Panc1 (cell line): ENCODE measurements around the gene SEC16A. TPM values are rescaled to one million over a fixed set of nuclear protein-coding genes. Genes with fewer than 3 reads are reported as not detected.

ENCODE experiments used
- ATAC-seq: fragments of 200-7000 bp; cut with Tn5 transposase; 2 replicates; pipeline ENCODE4 v1.9.1; 2020; ENCODE audit warnings: mild to moderate bottlenecking, moderate library complexity
- BruUV-seq: library from RNA; stranded (reverse); fragments of 400-500 nt; replicated peaks from 2 replicates; lab custom pipeline; 2021; lab: Mats Ljungman, UMichigan
- CTCF ChIA-PET: fragments of 300-600 bp; sonication (Branson Sonifier 250); formaldehyde crosslinking; loops from one replicate; lab custom pipeline; 2022; ENCODE audit warnings: antibody characterized with exemption; lab: Charles Lee
- POLR2A ChIA-PET: fragments of 300-600 bp; sonication (Branson Sonifier 250); formaldehyde crosslinking; loops from one replicate; lab custom pipeline; 2022; ENCODE audit warnings: antibody characterized with exemption; lab: Charles Lee
- DNase-seq: peaks from one replicate; pipeline ENCODE4 v3.0.0-alpha.2; 2010; ENCODE audit warnings: low read depth, low spot score
- H3K27ac ChIP-seq: 2 replicates; pipeline ENCODE4 v1.5.1; 2011; ENCODE audit warnings: mild to moderate bottlenecking, low read length, inconsistent platforms
- H3K27me3 ChIP-seq: fragments of 200-500 bp; sonication (Bioruptor generic); 2 replicates; pipeline ENCODE4 v1.6.0; 2014; ENCODE audit warnings: low read length, inconsistent platforms; ENCODE audit not compliant: control insufficient read depth, insufficient read depth
- H3K36me3 ChIP-seq: fragments of 200-500 bp; sonication (Bioruptor generic); 2 replicates; pipeline ENCODE4 v1.5.1; 2014; ENCODE audit warnings: inconsistent platforms, mild to moderate bottlenecking, low read length, moderate library complexity; ENCODE audit not compliant: control insufficient read depth, insufficient read depth
- H3K4me1 ChIP-seq: 2 replicates; pipeline ENCODE4 v1.5.1; 2011; ENCODE audit warnings: inconsistent platforms, mild to moderate bottlenecking, low read length, moderate library complexity; ENCODE audit not compliant: control insufficient read depth, insufficient read depth
- H3K4me3 ChIP-seq, 2 experiments: 2 replicates each; pipeline ENCODE4 v1.5.1; 2011 to 2012; ENCODE audit warnings: low read depth in 2 of 2, low read length in 2 of 2, mild to moderate bottlenecking in 2 of 2, inconsistent platforms in 1 of 2, moderate library complexity in 1 of 2
- H3K9me3 ChIP-seq: fragments of 200-500 bp; sonication (Bioruptor generic); 2 replicates; pipeline ENCODE4 v1.5.1; 2014; ENCODE audit warnings: low read depth, mild to moderate bottlenecking, inconsistent platforms, low read length, moderate library complexity; ENCODE audit not compliant: control insufficient read depth, insufficient read depth
- CTCF ChIP-seq: fragments of 450-650 bp; IDR thresholded peaks from 2 replicates; pipeline ENCODE4 v1.5.1; 2017; ENCODE audit warnings: mild to moderate bottlenecking
- POLR2AphosphoS5 ChIP-seq: IDR thresholded peaks from 2 replicates; pipeline ENCODE4 v1.6.1; 2012; ENCODE audit warnings: mild to moderate bottlenecking, low read depth, low read length, moderate library complexity
- REST ChIP-seq, 2 experiments: IDR thresholded peaks; 2 replicates each; pipeline ENCODE4 v1.6.1; 2011 to 2012; ENCODE audit warnings: low read depth in 2 of 2, control low read depth in 1 of 2, low read length in 1 of 2, mild to moderate bottlenecking in 1 of 2, moderate library complexity in 1 of 2; ENCODE audit not compliant: insufficient read depth in 1 of 2
- TCF7L2 ChIP-seq: IDR thresholded peaks from 2 replicates; pipeline ENCODE4 v1.6.1; 2011; ENCODE audit warnings: mild to moderate bottlenecking, low read depth, low read length, inconsistent platforms
- in situ Hi-C: cut with HindIII; loops from 2 replicates; pipeline ENCODE4 v1.10.0; 2016; ENCODE audit warnings: low sequenced_read_pairs, low pct_unique_long_range_greater_than_20kb
- intact Hi-C: fragments of 100-400 bp; cut with micrococcal nuclease; formaldehyde crosslinking; loops from one replicate; pipeline ENCODE4 v1.10.0; 2022; ENCODE audit not compliant: unreplicated experiment
- microRNA-seq: library from miRNA; unstranded; fragments of <30 nt; microRNA quantifications from one replicate; pipeline ENCODE4 v1.1.0, GENCODE V29; 2020; ENCODE audit not compliant: unreplicated experiment
- total RNA-seq: library from RNA; stranded (reverse); gene quantifications from one replicate; pipeline ENCODE4 v1.2.1, GENCODE V29; 2021; ENCODE audit not compliant: unreplicated experiment

Gene SEC16A
- total RNA-seq, 1 experiment from 2014 or later: 76.5 TPM

GRCh38 chr9:136391737-136392537, 90.9 kb downstream of the SEC16A start:
- in situ Hi-C loops (no loop called here), intact Hi-C loops (no loop called here)
- H3K36me3 ChIP-seq: no peaks in the 10 kb centered on the region; the same call in 1 of the 2 replicates
- no peaks in the 10 kb centered on the region for H3K27me3 ChIP-seq
- DNase-seq (no peak), ATAC-seq (no peak)
- H3K4me3 ChIP-seq: no peak overlapping the region
- no TSS peak for BruUV-seq
- ChIA-PET POLR2A (no interaction called here), CTCF (no interaction called here)
- H3K27ac ChIP-seq: no peak overlapping the region
- H3K4me1 ChIP-seq: no peaks in the 10 kb centered on the region
- no peaks in the 10 kb centered on the region for H3K9me3 ChIP-seq
- TF ChIP-seq CTCF (no peak), REST (IDR thresholded peaks at IDR 0.05; ENCODE audit: insufficient read depth in 1 of 2, low read depth in 2 of 2, low read length in 1 of 2) (no peak), TCF7L2 (no peak), POLR2AphosphoS5 (no peak)

Small RNAs within 50 kb of the gene (microRNA-seq; reads per million reads assigned to microRNA genes)
- not detected for gene MIR4673

Other genes with a start within 250 kb of the SEC16A start
- 40.0 TPM for gene QSOX2, start 237.2 kb downstream of the SEC16A start, total RNA-seq
- gene CCDC187, start 178.9 kb downstream of the SEC16A start, total RNA-seq: not detected
- 14.2 TPM for gene GPSM1, start 155.5 kb downstream of the SEC16A start, total RNA-seq
- gene DNLZ, start 119.3 kb downstream of the SEC16A start, total RNA-seq: 26.5 TPM
- 1.7 TPM for gene CARD9, start 109.4 kb downstream of the SEC16A start, total RNA-seq
- 10.8 TPM for gene SNAPC4, start 82.9 kb downstream of the SEC16A start, total RNA-seq
- gene ENTR1, start 72.4 kb downstream of the SEC16A start, total RNA-seq: 90.8 TPM
- 60.9 TPM for gene PMPCA, start 72.4 kb downstream of the SEC16A start, total RNA-seq
- gene INPP5E, start 43.2 kb downstream of the SEC16A start, total RNA-seq: 14.1 TPM
- gene NOTCH1, start 63.0 kb upstream of the SEC16A start, total RNA-seq: 13.4 TPM
- gene EGFL7, start 179.9 kb upstream of the SEC16A start, total RNA-seq: 42.3 TPM
- 77.9 TPM for gene AGPAT2, start 204.4 kb upstream of the SEC16A start, total RNA-seq
- 10.6 TPM for gene DIPK1B, start 229.5 kb upstream of the SEC16A start, total RNA-seq